GM21786 (cell line): ENCODE measurements around the gene NUP50.

Experiments
- ATAC-seq: cut with Tn5 transposase; IDR thresholded peaks from one replicate; pipeline ENCODE4 v1.9.1; 2021; ENCODE audit not compliant: unreplicated experiment

NUP50 gene

DNA sequence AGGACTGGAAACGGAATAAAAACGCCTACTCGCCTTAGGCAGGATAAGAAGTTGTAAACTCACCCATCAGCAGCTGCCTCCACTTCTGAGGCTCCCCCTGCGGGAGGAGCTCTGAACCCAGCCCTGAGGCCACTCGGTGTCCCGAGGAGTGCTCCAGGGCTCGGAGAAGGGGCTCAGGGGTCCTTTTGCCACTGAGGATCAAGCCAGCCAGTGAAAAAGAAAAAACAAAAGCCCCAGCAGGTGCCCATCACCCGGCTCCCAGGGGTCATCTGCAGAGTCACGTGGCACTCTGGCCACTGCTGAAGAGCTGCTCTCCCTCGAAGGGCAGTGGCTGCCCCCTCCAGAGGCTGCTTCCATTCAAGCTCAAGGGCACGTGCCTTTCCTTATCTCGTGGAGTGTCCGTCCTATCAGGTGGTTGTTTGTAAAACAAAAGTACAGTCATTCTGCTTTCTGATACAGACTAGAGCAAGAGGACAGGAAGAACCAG is 29.0 kb downstream of the NUP50 start:
- no peak for ATAC-seq

DNA sequence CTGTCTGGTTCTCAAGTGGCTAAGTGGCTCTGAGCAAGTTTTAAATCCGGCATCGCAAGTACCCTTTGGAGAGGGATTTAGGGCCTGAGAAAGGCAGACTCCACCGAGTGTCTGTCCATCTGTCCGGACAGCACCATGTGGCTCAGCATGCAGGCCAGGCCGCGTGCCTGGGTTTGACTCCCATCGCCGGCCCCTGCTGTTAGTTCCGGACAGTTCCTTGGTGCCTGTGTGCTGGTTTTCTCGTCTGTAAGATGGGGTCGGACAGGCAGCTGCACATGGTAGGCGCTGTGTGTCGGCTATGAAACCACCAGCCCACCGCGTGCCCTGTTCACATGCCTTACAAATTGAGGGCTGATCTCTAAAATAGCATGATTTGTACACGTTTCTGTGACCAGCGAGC is 31.0 kb downstream of the NUP50 start:
- ATAC-seq, result no peak

DNA sequence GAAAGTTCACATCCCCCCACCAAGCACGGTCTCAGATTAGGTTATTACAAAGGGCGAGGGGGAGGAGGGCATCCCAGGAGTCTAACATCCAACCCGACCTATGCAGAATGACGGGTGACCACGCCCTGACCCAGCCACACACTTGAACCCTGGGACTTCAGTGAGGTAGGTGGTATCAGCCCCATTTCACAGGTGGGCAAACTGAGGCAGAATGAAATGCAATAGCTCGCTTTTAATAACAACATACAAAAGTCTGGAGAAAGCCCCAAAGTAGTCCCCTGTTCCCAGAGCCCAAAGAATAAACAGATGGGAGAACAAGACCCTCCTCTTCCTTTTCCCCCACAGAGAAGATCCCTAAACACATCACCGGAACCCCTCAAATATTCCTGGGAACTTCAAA is 31.9 kb downstream of the NUP50 start:
- no peak for ATAC-seq

DNA sequence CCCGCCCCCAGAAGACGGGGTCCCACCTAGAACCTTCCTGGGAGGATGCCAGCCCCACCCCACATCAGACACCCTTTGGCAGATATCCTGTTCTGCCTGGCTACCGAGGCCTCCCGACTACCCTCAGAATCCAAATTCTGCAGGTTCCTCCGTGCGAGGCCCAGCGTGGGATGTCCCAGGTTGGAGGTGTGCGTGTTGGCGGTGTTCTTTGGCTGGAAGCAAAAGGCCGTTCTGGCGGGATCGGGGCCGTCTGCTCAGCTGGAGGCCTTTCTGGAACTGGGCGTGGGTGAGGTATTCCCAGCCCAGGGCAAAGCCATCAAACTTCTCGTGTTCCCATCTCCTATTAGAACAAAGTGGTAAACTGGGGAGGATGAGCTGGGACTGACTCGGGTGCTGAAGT is 32.6 kb downstream of the NUP50 start:
- no peak for ATAC-seq

DNA sequence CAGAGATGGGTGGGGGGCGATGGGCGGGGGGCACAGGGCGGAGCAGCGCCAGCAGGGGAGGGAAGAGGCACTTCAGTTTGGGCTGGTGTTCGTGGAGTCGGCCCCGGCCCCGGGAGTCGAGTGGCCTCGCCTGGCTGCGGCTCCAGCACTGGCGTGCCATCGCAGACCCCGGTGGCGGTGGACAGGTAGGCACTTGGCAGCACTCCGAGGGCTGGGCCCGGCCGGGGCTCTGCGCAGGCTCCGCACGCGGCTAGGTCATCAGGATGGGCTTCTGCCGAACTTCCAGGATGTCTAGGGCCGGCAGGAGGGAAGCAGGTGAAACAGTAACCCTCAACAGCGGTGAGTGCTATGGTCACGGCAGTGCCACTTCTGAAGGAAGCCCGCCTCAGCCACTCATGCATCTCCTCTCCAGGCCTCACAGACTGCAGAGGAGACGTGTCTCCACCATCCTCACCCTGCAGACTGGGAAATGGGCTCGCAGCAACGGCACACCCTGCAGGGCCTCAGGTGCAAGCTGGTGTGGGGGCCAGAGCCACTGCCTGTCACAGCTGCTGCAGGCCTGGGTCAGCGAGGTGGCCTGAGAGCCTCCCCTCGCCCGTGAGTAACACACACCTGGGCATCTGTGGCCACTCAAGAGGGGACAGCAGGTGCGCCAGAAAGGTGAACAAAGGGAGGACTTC is 33.3 kb downstream of the NUP50 start:
- ATAC-seq, result no peak

DNA sequence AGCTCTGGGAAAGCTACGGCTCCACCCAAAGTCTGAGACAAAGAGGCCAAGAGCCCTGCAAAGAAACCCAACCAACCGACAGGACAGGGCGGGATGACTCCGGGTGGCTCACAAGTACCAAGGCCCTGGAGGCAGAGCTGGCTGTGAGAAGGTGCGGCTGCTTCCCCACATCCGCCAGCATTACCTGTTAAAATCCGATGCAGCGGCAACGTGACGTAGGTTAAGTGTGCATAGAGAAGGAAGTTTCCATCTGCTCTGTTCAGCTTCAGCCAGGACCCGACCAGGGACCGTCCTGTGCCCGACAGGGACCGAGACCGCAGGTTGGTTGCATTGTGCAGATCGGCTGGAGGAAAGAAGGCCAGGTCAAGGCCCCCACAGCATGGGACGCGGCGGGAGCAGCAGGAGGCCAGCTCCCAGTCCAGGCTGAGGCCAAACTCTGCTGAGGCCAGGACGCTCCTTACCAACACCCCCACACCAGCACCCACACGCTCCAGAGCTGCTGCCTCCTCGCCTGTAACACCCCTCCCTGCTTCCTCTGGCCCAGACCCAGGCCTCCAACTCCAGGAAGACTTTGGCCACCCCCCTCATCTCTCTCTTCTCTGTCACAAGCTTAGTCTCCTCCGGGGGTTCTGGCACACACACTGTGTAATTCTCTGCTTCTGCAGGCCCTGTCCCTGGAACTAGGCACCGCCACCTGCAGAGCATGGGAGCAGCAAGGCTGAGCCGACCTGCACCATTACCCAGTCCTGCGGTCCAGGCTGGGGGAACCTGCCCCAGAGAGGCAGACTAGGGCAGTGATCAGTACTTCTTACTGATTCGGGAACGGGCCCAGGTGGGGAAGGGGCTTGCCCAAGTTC is 34.1 kb downstream of the NUP50 start:
- ATAC-seq, result no peak

DNA sequence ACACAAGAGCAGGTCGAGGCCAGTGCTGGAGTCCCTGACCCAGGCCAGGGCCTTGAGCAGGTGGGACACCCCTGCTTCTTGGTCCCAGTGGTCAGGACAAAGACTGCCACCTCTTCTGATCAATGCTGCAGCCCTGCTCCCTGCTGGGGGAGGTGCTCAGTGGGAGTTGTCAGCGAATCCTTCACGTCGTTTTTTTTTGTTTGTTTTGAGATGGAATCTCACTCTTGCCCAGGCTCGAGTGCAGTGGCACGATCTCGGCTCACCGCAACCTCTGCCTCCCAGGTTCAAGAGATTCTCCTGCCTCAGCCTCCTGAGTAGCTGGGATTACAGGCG is 34.7 kb downstream of the NUP50 start:
- no peak for ATAC-seq

DNA sequence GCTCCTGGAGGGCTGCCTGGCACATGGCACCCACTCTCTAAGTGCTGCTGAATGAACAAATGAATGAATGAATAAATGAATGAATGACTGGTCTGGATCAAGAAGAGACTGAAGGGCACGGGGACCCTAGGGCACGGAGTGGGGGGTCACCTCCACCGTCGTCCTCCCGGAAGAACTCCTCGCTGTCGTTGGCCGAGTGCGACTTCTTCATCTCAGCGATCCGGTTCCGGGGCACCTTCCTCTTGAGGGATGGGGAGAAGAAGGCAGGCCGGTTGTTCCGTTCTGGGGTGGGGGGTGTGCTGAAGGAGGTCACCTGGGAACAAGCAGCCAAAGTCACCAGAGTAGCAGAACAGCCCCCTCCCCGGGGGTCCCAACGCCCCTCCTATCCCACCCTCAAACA is 36.0 kb downstream of the NUP50 start:
- no peak for ATAC-seq

DNA sequence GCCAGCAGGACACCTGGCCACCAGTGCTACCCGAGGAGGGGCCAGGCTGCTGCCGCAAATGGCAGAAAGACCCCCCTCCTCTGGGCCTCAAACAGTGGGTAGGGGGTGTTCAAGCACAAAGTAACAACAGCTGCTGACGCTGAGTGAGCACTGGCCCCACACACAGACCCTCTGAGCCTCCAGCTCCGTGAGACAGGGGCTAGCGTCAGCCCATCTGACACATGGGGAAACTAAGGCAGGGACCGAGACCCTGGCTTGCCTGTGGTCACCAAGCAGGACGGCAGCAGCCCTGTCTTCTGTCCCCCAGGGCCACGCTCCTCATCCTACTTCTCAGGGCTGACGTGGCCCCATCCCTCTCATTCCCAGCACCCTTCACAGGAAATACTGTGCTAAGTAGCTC is 36.5 kb downstream of the NUP50 start:
- ATAC-seq, result no peak

DNA sequence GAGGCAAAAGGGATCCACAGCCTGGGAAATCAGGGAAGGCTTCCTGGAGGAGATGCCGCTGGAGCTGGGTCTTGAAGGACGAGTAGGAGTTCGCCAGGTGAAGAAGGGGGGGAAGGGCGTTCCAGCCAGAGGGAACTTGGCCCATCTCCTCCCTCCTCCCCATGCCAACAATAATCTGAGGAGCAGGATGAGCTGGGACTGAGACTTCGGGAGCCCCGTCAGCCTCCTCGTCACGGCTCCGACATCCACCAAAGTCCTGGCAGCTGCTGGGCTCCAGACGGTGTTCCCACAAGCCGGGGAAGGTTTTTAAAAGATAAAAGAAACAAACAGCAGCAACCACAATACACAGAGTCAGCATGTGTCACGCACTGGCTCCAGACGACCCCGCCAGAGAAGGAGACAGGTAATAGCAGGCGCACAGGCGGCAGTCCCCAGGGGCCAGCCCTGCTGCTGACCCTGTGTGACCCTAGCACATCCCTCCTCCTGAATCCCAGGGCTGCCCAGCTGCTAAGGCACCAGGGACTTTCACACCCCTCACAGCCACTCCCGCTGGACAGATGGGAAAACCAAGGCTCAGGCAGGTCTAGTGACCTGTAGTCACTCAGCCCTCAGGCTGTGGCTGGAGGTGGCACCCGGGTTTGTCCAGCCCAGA is 37.3 kb downstream of the NUP50 start:
- ATAC-seq, result no peak

DNA sequence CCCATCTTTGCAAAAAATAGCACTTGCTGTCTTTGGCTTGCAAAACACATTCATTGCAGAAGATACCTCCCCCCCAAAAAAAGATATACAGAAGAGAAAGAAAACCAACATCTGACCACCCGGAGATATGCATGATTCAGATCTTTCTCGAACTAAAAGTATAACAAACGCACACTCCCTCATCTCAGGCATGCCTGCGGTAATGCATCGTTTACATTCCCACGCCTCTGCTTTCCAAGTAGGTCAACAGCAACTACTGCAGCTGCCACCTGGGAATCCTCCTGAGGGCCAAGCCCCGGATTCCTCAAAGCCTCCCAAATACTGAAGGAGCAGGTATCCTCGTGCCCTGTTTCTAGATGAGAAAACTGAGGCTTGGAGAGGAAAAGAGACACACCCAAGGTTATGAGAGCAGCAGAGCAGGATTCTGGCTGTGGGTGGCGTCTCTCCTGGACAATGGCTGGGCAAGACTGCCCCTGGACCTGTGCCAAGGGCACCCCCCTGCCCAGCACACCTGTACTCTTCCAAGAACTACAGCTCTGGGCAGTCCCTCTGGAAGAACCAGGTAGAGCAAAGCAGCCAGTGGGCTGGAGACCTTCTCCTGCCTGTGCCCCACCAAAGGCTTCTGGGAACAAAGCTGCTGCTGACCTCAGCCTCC is 38.1 kb downstream of the NUP50 start:
- no peak for ATAC-seq

DNA sequence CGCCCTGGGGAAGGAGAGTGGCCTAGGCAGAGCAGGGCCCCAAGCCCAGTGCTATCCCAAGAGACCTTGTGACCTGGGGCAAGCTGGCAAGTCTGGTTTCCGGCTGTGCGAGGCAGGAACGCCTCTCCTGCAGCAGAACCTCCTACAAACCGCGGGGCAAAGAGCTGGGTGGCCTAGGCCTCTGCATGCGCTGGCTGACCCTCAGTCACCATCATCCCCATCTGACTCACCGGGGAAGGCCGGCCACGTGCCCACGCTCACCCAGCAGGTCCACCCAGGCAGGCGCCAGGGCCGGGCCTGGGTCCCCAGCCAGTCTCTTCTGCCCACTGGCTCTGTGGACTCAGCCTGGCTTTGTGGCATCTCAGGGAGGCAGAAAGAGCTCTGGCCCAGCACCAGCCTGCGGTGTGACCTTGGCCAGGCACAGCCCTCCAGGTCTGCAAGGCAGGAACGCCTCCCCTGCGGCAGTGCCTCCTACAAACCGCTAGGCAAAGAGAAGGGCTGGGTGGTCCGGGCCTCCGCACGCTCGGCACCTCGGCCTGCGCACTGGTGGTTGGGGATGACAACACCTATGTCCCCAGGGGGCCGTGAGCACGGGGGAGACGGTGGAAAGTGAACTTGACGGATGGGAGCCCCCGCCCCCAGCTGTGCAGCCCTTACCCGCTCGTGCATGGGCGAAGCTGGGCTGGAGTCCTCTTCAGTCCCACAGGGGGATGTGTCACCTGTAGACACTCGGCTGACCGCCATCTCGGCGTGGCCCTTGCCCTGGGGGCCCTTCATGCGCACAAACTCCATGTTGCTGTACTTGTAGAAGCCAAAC is 38.8 kb downstream of the NUP50 start:
- no peak for ATAC-seq

DNA sequence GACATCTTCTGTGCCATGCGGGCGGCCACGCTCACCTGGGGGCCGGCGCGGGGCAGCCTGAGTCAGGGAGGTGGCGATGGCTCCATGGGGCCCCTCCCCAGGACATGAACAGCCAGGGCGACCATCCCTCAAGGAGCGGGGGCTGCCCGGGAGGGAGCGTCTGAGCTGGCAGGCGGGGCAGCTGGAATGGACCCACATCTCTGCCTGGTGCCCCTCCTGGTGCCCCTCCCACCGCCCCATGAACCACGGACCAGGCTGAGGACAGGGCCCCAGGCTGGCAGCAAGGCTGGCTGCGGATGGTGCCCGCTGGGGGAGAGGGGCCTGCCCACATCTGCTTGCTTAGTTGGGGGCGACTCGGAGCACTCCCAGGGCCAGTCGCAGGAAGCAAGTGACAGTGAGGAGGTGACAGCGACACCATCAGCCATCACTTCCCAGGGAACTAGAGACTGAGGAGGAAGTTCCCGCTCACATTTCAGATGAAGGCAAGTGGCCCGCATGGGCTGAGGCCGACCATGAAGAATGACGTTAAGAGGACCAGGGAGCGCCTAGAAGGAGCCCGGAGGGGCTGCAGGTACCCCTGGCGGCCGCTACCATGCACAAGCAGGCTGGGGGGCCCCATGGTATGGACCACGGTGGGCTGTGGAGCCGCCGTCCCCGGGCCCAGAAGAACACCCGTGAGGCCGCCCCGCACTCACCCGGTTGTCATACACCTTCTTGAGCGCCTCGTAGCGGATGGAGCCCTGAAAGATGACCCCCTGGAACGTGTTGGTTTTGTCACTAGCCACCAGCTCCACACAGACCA is 39.6 kb downstream of the NUP50 start:
- ATAC-seq, result no peak

DNA sequence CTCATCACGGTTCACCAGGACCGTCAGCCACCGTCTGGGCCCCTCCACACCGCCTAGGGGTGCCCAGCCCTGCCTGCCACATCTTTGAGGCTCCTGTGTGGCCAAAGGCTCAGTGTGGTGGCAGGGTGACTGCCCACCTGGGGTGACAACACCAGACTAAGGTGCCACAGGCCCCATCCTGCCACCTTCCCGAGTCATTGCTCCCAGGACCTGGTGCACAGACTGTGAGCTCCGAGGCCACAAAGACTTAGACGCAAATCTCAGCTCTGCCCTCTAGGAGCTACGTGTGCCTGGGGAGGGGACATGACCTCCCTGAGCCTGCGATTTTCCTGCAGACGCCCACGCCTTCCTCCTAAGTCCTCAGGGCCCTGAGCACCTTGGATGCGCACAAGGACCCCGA is 40.5 kb downstream of the NUP50 start:
- ATAC-seq, result no peak

DNA sequence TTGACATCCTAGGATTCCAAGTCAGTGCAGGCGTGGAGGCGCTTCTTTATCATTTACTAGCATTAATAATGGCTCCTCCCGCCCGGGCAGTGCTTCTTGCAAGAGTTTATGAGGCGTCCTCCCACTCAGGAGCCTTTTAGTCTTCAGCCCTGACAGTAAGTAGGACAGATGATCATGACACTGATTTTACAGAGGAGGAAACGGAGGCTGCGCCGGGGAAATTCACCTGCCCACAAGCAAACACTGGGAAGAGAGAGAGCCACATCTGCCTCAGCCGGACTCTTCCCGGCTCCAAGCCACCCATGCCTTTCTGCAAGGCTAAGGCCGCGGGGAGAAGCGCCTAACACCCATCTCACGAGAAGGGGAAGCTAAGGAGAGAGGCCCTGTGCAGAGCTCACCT is 41.1 kb downstream of the NUP50 start:
- ATAC-seq, result no peak

DNA sequence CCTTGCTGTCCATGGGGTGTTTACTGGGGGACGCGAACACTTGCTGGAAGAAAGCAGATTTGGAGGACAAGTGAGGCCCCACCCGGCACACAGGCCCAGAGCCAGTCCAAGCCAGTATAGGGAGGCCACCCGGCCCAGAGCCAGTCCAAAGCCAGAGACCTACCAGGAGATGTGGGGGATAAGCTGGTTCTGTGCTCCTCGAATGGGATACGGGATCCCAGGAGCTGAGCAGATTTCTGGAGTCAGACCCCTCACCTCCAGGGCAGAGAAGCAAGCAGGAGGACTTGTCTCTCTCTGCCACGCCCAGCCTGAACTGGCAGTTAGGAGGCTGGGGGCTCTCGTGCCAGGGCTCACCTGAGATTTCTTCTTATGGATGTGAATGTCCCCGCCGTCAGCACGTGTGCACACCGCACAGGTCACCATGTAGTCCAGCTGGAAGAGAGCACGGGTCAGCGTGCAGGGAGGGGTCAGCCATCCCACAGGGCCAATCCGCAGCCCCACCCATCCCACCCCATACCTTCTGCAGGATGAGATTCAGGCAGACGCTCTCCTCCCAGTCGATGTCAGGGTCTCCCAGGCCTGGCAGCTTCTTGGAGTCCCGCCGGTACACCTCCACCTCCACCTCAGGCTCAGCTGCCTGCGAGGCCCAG is 41.7 kb downstream of the NUP50 start:
- ATAC-seq, result no peak

DNA sequence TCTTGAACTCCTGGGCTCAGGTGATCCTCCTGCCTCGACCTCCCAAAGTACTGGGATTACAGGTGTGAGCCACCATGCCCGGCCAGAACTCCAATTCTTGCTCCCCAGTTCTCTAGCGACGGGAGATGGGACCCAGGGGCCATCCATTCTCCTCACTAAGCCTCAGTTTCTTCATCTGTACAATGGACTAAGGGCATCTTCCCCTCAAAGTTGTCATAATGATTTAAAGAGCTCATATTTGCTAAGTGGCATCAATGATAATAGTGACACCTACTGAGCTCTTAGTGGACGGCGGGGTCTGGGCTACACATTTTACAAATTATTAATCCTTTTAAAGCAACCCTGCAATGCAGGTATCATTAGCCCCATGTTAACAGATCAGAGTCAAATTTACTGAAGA is 42.5 kb downstream of the NUP50 start:
- ATAC-seq, result no peak

DNA sequence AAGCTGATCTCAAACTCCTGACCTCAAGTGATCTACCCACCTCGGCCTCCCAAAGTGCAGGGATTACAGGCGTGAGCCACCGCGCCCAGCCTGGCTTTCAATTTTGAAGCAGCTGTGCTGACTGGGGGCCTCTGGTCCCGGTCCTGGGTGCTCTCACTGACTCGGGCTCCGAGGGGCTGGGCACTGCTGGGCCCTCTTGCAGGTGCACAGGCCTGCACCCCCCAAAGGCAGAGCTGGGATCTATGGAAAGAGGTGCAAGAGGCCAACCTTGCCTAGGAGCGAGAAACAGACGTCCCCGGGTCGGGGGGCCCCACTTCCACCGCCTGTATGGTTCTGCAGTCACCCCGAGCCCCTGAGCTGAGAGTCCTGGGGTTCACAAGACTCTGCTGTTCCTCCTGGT is 43.8 kb downstream of the NUP50 start:
- no peak for ATAC-seq

DNA sequence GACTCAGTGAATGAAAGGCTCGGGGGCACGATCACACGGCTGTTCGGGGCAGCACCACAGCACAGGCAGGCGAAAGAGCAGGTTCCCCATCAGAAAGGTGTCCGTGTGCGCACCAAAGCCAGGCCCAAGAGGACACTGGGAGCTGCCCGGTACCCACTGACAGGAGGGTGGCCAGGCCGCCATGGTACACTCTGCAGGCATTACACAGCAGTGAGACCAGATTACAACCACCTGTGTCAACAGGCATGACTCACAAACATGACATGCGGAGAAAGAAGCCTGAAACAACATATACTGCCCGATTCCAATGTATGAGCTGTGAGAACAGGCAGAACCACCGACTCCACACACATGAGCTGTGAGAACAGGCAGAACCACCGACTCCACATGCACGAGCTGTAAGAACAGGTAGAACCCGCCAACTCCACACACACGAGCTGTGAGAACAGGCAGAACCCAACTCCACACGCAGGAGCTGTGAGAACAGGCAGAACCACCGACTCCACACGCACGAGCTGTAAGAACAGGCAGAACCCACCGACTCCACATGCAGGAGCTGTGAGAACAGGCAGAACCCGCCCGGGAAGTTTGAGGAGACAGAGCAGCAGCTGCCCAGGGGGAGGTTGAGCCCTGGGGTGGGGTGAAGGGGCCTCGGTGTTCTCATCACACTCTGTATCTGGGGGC is 44.4 kb downstream of the NUP50 start:
- no peak for ATAC-seq
